Breast epithelium (tissue), 3 donors: ENCODE data around the gene ROPN1L.

Experiments
- POLR2A ChIP-seq: fragments of 450-650 bp; IDR thresholded peaks from one replicate; pipeline ENCODE4 v1.6.1; 2016; ENCODE audit warnings: antibody characterized with exemption, mild to moderate bottlenecking, moderate library complexity
- TF ChIP-seq, protein P1 (sequence below), 3 donors: fragments of 450-650 bp; IDR thresholded peaks; one replicate each; pipeline ENCODE4 v1.5.1; 2016 to 2017; ENCODE audit warnings: antibody characterized with exemption in 3 of 3, mild to moderate bottlenecking in 3 of 3, moderate library complexity in 3 of 3

DNA sequence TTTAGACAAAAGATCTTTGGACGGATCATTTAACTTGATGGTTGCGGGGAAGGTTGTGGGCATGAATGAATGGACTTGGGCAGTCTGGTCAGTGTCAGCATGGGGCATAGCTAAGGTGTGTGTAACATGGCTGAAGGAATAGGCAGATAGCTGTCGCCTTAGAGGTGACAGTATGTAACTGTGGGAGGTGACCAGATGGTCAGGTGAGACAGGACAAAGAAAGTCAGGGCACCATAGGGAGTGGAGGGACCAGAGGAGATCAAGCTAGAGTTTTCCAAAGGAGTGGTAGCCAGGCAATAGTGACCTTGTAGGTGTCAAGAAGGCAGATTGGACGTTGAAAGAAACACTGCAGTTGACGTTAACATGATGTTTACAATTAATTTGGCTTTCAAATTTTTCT, 45.1 kb upstream of the ROPN1L start:
- TF ChIP-seq POLR2A = no peak
- TF ChIP-seq, protein P1, sequence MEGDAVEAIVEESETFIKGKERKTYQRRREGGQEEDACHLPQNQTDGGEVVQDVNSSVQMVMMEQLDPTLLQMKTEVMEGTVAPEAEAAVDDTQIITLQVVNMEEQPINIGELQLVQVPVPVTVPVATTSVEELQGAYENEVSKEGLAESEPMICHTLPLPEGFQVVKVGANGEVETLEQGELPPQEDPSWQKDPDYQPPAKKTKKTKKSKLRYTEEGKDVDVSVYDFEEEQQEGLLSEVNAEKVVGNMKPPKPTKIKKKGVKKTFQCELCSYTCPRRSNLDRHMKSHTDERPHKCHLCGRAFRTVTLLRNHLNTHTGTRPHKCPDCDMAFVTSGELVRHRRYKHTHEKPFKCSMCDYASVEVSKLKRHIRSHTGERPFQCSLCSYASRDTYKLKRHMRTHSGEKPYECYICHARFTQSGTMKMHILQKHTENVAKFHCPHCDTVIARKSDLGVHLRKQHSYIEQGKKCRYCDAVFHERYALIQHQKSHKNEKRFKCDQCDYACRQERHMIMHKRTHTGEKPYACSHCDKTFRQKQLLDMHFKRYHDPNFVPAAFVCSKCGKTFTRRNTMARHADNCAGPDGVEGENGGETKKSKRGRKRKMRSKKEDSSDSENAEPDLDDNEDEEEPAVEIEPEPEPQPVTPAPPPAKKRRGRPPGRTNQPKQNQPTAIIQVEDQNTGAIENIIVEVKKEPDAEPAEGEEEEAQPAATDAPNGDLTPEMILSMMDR (IDR thresholded peaks at IDR 0.05) = no peak
